Measurements from ENCODE around the gene TP53I3.
"Not testable (repeated sequence)": the region's sequence is repeated elsewhere in the genome, so short reads cannot be mapped to it uniquely, and the experiment has no call there.

The TP53I3 gene

GRCh38 chr2:24051833-24052232 is 32.8 kb downstream of the TP53I3 start:
- no peak for DNase-seq

DNA sequence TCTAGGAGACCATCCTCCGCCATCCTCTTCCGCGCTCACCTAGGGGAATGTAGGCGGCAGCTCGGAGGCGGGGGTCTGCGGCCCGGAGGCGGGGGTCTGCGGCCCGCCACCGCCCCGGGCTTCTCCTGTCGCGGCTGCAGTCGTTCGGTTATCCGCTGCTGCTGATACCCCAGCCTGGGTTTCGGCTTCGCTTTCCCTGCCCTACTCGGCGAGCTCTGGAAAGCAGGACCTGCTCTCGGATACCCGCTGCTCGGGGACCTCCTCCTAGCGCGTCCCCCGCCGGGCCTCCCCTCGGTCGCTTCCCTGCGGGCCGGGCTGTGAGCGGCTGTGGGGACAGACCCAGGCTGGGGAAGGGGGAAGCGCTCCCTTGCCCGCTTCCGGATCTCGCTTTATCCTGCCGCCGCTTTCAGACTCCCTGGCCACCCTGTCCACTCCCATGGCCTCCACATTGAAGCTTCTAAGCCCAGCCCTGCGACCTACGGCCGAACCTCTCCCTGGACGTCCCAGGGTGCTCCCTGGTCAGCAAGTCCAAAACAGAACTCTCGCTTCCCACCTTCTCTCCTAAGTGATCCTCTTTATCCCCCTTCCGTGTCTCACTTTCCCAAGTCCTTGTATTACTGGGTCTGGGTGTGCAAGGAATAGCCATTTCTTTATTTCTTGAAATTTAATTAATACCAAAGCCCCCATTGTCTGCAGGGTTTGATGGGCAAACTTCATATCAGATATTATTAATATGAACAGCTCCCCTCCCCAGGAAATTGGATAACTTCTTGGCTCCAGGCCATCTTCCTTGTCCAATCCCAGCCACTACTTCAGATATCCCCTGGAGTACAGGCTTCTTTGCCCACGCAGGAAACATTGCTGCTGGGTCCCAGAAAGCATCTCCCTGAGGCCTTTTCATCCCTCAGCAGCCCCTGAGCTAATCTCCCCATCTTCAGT is 34.3 kb downstream of the TP53I3 start:
- peak; percentile 7 for DNase-seq

DNA sequence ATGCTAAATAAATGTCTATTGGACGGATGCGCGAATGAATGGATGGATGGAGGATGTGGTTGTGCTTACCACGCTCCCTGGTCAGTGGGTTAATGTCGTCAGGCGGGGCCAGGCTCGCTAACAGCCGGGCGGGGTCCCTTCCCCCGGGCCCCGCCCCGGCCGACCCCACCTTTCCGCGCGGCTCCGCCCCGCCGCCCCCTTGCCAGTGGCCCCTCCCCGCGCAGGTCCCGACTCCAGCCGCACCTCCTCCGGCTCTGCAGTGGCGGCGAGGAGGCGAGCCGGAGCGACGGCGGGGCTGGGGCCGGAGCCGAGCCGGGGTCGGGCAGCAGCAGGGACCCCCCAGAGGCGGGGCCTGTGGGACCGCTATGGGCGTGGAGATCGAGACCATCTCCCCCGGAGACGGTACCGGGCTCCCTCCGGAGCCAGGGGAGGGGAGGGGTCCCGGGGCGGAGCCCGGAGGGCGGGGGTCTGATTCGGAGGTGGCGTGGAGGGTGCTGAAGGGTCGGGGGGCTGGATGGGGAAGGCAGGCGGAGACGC is 35.1 kb downstream of the TP53I3 start, which contains the start of gene FKBP1B:
FKBP1B (plus strand) TSS at position 257 of the 537 bp plus-strand sequence; CDS start at position 366, 109 bp downstream.
- DNase-seq: peak; percentile 69

DNA sequence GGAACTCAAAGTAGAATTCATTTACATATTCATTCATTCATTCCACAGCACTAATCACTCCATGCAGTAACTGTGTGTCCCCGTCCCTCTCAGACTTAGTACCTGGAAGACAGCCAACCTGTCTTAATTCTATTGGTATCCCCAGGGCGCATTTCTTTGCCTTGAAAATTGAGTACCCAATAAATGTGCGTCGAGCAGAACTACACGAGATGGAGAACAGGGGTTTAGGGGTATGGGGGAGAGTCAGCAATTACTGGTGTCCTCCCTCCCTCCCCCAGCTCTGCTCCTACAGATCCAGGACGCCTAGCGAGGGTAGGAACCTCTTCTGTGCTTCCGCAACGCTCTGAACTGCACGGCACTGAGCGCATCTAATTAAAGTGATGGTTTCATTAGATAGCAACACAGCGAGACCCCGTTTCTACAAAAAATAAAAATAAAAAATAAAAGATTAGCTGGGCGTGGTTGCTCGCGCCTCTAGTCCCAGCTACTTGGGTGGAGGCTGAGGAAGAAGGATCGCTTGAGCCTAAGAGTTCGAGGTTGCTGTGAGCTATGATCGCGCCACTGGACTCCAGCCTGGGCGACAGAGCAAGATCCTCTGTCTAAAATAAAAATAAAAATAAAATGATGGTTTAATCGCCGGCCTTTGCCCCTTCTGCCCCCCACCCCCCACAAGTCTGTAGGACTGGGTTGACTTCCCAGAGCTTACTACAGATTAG is 35.7 kb downstream of the TP53I3 start:
- no peak for DNase-seq

GRCh38 chr2:24047703-24048033 is 37.0 kb downstream of the TP53I3 start:
- no peak for DNase-seq

- DNase-seq: peak; percentile 95
These were observed 37.5 kb downstream of the TP53I3 start, which contains the start of gene WDCP for GRCh38 chr2:24046930-24047702. TSS of gene WDCP (minus strand) at chr2:24047391. CDS start at chr2:24039494, 7,897 bp downstream.

DNA sequence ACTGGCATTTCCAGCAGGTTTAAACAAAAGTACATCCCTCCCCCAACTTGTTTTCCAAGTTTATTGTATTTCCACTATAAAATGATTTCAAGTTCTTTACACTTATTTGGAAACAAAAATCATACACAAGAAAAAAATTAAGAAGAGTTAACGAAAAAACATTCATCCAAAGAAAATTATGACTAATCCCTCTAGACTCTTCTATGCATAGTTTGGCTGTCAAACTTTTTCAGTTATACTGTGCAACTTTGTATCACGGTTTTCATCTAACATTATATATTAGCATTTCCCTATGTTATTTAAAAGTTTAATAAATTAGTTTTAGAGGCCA is 38.1 kb downstream of the TP53I3 start:
- DNase-seq: no peak

DNA sequence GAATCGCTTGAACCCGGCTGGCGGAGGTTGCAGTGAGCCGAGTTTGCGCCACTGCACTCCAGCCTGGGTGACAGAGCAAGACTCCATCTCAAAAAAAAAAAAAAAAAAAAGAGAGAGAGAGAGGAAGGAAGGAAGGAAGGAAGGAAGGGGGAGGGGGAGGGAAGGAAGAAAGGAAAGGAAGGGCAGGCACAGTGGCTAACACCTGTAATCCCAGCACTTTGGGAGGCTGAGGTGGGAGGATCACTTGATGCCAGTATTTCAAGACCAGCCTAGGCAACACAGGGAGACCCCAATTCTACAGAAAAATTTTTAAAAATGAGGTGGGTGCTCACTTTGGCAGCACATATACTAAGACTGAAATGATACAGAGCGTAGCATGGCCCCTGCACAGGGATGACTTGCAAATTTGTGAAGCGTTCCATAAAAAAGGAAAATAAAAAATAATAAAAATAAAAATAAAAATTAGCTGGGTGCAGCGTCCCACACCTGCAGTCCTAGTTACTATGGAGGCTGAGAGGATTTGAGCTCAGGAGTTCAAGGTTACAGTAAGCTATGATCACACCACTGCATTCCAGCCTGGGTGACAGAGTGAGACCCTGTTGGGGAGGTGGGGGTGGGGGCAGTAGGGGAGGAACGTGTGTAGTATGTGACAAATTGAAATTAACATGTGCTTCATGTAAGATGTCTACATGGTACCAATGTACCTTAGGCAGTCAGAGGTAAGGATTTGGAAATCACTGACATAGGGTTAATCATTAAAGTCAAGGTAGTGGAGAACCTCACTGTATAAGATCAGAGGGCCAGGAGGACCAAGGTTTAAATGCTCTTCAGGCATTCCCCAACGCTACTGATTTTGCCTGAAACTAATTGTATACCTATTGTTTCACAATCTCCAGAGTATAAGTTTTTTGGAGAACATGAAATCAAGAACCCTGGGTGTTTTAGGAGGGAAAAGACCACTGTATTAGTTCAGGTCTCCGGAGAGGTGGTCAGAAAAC is 38.8 kb downstream of the TP53I3 start:
- no peak for DNase-seq

DNA sequence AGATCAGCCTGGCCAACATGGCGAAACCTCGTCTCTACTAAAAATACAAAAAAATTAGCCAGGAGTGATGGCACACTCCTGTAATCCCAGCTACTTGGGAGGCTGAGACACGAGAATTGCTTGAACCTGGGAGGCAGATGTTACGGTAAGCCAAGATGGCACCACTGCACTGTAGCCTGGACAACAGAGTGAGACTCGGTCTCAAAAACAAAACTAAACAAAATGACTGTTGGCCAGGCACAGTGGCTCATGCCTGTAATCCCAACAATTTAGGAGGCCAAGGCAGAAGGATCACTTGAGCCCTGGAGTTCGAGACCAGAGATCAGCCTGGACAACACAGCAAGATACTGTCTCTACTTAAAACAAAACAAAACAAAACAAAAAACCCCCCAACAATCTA is 41.5 kb downstream of the TP53I3 start:
- DNase-seq: not testable (repeated sequence)

DNA sequence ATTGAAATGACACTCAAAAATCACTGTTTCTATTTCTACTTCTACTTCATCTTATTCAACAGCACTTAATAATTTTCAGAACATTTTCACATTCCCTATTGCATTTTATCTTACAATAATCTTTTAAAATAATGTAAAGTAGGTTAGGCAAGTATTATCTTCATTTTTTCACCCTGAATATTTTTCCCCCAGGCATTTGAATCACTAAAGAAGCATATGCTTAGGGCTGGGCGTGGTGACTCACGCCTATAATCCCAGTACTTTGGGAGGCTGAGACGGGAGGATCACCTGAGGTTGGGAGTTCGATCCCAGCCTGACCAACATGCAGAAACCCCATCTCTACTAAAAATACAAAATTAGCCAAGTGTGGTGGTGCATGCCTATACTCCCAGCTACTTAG is 44.1 kb downstream of the TP53I3 start:
- no peak for DNase-seq

GRCh38 chr2:24038786-24039499 is 45.7 kb downstream of the TP53I3 start:
- DNase-seq: no peak
